Coronary artery (tissue), 2 donors: ENCODE results near the gene MIEF1.
A peak's percentile ranks its signal among the peaks of the same experiment; 100 is the strongest.

Source experiments
- DNase-seq: peaks from one replicate; pipeline ENCODE4 v3.0.0-alpha.2; 2017; ENCODE audit warnings: low spot score
- H3K27ac ChIP-seq, 2 donors: fragments of 200-600 bp; sonication (generic); one replicate each; pipeline ENCODE4 v1.5.1; 2016 to 2019
- H3K4me3 ChIP-seq: fragments of 200-600 bp; sonication (generic); 2 replicates; pipeline ENCODE4 v1.5.1; 2016; ENCODE audit warnings: mild to moderate bottlenecking, moderate library complexity
- CTCF ChIP-seq: fragments of 200-600 bp; sonication (generic); IDR thresholded peaks from one replicate; pipeline ENCODE4 v1.5.1; 2019; ENCODE audit warnings: antibody characterized with exemption

The MIEF1 gene

DNA sequence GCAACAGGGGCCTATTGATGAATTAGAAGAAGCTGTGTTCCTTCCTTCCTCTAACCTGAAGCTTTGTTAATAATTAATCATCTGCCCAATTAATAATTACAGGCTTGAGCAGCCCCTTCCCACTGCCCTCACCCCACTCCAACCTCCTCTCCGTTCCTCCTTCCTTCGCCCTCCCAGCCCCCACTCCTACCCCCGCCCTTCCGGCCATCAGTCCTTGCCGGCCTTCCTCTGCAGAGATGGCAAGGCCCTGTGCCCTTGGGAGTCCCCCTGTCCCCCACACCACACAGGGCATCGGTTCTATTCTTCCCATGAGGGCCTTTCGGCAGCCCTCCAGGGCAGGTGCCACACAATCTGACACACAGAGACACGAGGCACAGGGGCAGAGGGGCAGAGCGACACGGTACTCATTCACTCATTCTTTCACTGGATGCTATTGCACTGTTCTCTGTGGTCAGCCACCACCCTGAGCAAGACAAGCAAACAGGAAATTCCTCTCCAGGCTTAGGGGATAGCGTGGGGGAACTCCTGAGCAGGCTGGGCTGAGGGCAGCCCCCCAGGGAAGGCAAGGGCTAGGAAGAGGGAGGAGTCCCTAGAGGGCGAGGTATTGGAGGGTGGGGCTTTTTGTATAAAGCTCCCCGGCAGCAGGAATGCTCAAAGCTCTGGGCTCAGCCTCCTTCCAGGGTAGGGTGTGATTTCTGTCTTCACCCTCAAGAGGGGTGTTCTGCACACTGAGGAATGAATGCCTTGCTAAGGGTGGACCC, 30.5 kb upstream of the MIEF1 start:
- DNase-seq: no peak
- H3K4me3 ChIP-seq: no peak overlapping the region

GRCh38 chr22:39472570-39473556, 29.2 kb upstream of the MIEF1 start:
- Histone ChIP-seq H3K27ac (peak overlapping the region in 1 of 2 donors; percentile 65), H3K4me3 (no peak overlapping the region)
- no peak for DNase-seq
- TF ChIP-seq CTCF: no peak

More for the DNA sequence above, 30.5 kb upstream of the MIEF1 start:
- no peak for TF ChIP-seq CTCF
- H3K27ac ChIP-seq: peak overlapping the region in 1 of 2 donors; percentile 65

DNA sequence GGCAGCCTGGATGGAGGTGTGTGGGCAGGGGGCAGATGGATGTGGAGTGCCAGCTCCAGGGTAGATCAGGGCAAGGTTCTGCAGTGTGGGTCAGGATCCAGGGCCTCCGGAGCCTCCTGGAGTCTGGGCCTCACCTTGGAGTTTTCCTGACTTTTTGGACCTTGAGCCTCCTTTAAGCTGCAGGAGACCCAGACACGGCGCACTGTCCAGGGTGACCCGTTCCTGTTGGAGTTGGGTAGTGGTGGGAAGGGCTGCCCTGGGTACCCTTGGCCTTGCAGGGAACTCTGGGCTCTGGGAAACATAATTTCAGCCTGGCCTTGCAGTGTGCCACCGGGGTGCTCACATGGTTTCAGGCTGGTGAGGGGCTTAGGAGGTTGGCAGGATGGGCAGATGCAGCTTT, 28.2 kb upstream of the MIEF1 start:
- no peak for DNase-seq
- no peak overlapping the region for H3K4me3 ChIP-seq
- no peak for TF ChIP-seq CTCF
- peak overlapping the region in 1 of 2 donors; percentile 28 for H3K27ac ChIP-seq

GRCh38 chr22:39474351-39475111, 27.6 kb upstream of the MIEF1 start:
- Histone ChIP-seq H3K27ac (peak overlapping the region in 1 of 2 donors; percentile 28), H3K4me3 (no peak overlapping the region)
- TF ChIP-seq CTCF: no peak
- no peak for DNase-seq

GRCh38 chr22:39475337-39475736, 26.8 kb upstream of the MIEF1 start:
- no peak for DNase-seq
- no peak overlapping the region for H3K27ac ChIP-seq
- no peak overlapping the region for H3K4me3 ChIP-seq
- TF ChIP-seq CTCF: no peak

- no peak for TF ChIP-seq CTCF
- DNase-seq: no peak
- Histone ChIP-seq H3K4me3 (no peak overlapping the region), H3K27ac (no peak overlapping the region)
Observed at GRCh38 chr22:39475902-39476301, 26.2 kb upstream of the MIEF1 start.
